GM18870 (cell line): ENCODE measurements around the gene RILPL1.
"Not testable (repeated sequence)": the region's sequence is repeated elsewhere in the genome, so short reads cannot be mapped to it uniquely, and the experiment has no call there.

Experiments
- ATAC-seq: cut with Tn5 transposase; IDR thresholded peaks from one replicate; pipeline ENCODE4 v1.9.1; 2021; ENCODE audit warnings: moderate library complexity; ENCODE audit not compliant: unreplicated experiment

The RILPL1 gene

DNA sequence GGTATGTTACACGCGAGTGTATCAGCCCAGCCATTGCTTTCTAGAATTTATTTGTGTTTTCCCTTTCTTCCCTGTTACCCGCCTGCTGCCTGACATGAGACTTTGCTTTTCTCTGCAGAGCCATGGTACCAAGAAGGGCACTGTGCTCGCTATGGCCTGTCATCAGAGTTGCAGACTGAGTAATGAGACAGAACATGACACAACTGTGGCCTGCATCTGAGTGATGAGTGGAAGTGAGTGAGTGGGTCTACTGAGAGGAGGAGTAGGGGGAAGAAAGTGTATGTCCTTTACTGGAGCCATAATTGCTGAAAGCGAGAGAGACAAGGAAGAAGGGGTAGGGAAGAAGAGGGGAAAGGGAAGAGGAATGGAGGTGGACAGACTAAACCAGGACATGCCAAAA is 2.9 kb downstream of the RILPL1 start:
- ATAC-seq = no peak

DNA sequence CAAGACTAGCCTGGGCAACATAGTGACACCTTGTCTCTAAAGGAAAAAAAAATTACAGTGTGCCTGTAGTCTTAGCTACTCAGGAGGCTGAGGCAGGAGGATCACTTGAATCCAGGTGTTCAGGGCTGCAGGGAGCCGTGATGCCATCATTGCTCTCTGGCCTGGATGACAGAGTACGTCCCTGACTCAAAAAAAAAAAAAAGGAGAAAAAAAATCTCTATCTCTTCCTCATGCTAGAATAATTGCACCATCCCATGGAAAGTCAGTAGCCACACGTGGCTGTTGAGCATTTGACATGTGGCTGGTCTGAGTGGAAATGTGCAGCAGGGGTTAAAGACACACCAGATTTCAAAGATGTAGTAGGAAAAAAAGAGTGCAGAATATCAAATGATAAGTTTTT is 3.8 kb downstream of the RILPL1 start:
- no peak for ATAC-seq

DNA sequence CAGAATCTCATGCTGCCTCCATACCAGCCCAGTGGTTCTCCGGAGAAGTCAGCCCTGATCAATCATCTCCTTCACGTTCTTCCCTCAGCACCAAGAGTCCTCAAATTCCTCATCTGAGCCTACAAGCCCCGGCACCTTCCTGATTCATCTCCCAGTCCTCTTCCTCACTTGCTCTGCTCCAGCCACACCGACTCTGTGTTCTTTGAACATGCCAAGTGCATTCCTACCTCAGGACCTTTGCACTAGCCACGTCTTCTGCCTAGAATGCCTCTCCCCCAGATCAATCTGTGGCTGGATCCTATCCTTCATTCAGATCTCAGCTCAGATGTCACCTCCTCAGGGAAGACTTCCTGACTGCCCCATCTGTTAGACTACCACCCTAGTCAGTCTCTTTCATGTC is 4.7 kb downstream of the RILPL1 start:
- ATAC-seq = no peak

DNA sequence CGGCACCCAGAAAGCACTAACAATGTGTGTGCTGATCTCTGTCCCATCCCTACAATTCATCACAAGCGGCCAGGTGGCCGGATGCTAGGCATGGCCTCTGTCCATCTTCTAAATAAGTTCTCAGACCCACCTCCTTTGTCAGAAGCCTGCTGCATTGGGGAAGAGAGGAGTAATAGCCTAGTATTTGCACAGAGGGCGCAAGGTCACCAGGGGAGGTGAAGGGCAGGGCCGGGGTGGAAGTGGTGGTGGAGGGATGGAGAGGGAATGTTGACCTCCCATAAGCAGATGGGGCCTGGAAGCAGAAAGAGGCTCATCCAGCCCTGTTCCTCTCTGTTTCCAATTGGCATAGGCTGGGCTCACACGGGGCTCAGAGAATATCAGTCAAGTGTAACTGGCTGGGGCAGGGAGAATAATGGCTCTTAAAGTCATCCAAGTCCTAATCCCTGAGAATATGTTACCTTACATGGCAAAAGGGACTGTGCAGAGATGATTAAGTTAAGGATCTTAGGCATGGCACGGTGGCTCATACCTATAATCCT is 6.9 kb downstream of the RILPL1 start:
- no peak for ATAC-seq

DNA sequence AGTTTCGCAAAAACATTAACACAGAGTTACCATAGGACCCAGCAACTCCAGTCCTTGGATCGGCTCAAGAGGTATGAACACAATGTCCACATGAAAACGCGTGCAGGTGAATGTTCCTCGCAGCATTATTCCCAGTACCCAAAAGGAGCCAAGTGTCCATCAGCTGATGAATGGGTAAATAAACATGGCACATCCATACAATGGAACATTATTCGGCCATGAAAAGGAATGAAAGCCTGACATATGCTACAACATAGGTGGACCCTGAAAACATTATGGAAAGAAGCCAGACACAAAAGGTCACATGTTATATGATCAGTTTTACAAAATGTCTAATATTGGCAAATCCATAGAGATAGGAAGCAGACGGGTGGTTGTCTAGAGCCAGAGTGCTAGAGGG is 9.1 kb downstream of the RILPL1 start:
- ATAC-seq = no peak

DNA sequence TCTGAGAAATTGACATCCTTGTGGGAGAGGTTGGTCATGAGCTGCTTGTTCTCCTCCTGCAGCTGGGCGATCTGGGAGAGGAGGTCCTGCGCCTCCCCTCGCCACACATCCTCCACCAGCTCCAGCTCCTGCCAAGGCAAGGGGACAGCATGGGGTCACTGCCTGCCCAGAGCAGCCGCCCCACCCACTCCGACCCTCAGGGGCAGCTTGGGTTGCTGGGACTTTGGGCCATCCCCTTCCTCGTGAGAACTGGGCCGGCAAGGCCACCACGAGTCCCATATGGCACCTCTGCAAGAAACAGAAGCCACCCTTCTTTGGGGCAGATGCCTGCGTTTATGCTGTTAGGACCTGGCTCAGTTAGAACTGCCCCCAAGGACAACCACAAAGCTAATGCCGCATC is 10.0 kb downstream of the RILPL1 start:
- no peak for ATAC-seq

DNA sequence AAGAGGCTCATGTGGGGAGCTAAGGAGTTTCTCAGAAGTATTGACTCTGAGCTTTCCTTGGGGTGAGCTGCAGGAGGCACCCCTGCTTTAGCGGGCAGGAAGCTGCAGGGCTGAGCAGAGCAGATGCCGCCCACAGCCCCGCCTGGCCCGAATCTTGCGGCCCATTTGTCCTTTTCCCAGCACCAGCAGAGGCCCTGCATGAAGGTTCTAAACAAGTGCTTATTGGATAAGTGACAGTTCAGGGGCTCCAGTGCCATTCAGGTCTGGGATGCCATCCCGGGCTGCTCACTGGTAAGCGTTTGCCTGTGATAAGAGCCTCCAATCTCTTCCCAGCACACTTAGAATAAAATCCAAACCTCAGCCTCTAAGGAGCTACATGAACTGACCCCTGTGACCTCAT is 11.4 kb downstream of the RILPL1 start:
- no peak for ATAC-seq

DNA sequence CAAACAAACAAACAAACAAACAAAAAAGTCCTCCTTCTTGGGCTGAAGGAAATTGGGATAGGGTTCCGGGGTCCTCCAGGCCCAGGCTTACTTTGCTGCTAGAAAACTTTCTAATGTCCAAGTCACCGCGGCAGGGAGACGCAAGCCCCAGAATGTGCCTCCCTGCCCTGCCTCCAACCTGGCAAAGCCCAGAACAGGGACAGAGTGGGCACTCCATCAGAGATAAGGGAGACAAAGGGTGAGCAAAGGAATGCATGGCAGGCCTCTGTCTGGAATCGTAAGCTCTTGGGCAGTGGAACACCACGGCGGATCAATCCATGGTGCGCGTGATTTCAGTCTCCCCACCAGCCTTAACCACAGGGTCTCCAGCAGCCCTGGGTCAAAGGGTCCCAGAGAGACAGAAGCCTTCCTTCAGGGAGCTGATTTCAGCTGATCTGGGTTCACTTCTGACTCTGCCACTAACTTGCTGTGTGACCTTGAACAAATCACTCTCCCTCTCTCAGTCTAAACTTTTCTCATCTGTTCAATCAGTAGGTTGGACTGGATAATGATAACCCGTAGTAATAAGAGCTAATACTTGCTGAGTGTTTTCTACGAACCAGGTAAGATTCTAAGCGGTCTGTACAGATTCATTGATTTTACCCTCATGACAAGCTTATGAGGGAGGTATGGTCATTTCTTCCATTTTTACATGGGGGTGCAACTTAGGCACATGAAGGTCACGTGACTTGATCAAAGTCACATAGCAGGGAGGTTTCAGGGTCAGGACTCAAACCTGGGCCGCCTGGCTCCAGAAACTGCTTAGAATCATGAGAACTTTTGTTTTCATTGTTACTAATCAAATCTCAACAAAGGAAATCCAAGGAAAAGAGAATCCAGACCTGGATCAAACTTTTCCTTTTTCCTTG is 12.7 kb downstream of the RILPL1 start:
- no peak for ATAC-seq

DNA sequence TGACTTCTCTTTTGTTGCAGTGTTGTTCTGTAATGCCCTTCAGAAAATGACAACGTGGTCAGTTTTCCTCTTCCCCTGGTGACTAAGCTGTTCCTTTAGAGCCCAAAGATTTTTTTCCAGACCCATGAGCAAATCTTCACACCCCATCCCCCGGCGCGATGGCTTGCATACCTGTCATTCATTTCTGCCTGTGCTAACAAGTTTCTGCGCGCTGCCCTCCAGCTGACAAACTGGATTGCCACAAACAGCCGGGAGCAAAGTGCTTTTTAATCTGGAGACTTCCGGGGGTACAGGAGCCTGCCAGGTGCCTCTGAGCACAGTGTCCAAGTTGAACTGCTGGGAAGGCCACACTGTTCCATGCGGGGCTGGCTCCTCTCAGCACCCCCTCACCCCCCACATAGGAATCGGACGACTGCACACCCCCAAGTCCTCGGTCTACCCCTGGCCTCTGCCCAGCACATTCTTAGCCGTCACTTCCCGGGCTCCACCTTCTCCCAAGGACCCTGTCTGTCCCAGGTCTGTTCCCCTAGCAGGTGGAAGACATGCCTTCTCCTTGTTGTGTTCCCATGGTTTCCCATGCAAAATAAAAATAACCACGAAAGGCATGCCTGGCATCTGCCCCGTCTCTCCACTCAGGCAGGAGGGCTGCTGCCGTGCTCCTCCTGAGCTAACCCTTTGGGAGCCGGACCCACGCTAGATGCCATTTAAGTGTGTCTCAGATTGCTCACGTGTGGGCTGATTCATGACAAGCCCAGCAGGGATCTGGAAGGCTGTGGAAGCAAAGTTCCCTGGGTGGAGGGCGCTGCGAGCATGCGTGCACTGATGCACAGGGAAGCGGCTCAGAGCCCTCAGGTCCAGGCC is 14.1 kb downstream of the RILPL1 start:
- ATAC-seq = no peak

DNA sequence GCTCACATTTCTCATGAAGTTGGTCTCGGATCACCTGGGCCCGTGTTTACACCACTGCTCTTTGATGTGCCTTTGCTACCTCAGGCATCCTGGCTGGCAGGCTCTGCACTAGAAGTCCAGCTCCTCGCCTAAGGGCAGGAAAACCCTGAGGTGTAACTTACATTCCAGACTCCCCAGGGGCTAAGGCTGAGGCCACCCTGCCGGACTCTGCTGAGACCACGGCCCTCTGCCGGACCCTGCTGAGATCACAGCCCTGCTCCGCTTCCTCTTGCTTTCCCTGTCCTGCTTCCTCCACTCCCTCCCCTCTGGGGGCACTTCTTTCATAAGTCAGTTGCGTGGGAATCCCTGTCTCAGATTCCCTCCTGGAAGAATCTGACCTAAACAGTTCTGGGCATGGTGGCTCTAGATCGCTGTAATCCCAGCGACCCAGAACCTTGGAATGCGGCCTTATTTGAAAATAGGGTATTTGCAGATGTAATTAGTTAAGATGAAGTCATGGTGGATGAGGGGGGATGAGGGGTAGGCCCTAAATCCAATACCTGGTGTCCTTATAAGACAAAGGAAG is 17.2 kb downstream of the RILPL1 start:
- no peak for ATAC-seq

DNA sequence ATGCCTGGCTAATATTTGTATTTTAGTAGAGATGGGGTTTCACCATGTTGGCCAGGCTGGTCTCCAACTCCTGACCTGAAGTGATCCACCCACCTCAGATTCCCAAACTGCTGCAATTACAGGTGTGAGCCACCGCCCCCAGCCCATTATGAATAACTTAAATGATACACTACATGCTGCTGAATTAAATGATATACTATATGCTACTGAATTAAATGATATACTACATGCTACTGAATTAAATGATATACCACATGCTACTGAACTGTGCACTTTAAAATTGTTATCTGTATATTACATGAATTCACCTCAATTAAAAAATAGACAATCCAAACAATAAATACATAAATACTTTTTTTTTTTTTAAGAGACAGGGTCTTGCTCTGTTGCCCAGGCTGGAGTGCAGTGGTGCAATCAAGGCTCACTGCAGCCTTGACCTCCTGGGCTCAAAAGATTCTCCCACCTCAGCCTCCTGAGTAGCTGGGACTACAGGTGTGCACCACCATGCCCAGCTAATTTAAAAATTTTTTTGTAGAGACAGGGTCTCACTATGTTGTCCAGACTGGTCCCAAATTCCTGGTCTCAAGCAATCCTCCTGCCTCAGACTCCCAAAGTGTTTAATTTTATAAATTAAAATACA is 18.8 kb downstream of the RILPL1 start:
- ATAC-seq = not testable (repeated sequence)

DNA sequence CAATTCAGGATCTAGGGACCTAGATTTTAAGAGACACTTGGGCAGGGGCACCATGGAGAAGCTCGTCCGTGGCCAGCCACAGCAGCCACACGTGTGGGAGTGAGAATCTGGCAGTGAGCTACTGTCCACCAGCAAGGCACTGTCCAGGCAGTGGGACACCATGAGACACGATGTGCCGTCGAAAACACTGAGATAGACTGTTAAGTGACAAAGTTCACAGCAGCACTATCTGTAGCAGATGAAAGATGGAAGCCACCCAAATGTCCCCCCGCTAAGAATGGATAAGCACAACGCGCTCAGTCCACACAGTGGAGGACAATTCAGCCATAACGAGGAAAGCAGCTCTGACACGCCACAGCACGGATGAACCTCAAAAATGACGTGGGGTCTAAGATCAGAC is 19.7 kb downstream of the RILPL1 start:
- no peak for ATAC-seq

DNA sequence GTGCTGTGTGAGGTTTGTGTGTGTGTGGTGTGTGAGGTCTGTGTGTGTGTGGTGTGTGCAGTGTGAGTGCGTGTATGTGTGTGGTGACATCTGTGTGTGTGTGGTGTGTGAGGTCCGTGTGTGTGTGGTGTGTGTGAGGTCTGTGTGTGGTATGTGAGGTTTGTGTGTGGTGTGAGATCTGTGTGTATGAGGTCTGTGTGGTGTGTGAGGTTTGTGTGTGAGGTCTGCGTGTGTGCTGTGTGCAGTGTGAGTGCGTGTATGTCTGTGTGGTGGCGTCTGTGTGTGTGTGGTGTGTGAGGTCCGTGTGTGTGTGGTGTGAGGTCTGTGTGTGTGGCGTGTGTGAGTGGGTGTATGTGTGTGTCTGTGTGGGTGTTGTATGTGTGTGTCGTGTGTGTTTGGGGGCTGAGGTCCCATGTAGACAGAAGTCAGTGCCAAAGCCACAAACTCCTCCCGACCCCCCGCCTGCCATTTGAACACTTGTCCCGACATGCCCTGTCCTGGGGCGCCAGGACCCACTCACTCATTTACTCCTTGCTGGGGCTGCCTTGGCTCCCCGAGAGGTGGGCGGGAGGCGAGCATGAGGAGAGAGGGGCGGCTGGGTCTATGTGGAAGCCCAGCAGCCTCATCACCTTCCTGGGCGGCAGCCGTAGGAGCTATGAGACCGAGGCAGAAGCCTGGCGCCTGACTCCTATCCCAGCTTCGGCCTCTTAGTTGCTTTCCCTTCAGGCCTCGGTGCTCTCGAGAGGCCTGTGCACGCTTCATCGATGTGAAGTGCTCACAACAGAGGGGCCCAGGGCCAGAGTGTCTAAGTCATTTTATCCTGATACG is 20.5 kb downstream of the RILPL1 start:
- no peak for ATAC-seq

DNA sequence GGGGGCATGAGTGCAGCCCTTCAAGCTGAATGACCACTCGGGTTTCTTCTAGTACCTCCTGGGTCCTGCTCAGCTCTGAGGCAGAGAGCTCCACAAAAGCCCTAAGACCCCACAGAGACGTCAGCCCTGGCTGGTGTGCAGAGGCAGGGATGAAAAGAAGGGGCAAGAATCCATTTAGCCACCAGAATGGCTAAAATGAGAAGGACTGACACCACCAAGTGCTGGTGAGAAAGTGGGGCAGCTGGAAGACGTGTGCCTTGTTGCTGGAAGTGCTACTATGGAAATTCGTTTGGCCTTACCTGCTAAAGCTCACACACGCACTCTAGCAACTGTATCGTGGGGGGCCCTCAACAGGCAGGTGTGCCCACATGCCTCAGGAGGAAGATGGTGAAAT is 26.7 kb downstream of the RILPL1 start:
- no peak for ATAC-seq

DNA sequence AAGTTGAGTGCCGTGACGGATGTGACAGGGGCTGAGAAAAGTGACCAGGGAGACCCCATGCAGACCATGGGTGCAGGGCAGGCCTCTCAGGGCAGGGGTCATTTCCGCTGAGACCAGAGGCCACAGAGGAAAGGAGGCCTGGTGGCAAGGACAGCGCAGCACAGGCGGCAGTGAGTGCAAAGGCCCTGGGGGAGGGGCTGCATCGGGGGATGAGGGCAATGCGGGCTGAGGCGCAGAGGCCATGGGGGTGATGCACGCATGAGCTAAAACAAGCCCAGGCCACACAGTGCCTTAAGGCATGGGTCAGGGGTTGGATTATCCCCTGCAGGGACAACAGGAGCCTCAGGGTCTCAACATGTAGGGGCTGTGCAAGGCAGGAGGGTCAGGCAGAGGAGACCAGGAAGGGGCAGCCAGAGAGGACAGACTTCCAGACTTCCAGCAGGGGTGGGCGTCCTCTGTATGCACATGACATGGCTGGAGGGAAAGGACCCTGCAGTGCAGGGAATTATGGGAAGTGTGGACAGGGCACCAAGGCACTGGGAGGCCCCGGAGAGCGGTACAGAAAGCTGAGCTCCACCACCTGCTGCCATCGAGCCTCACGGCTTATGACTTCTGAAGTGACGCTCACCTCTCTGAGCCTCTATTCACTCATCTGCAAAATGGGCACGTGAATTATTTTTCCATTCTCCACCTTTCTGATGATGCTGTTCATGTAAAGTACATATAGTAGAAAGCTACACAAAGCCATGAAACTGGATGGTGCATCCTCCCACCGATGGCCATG is 27.3 kb downstream of the RILPL1 start:
- no peak for ATAC-seq

DNA sequence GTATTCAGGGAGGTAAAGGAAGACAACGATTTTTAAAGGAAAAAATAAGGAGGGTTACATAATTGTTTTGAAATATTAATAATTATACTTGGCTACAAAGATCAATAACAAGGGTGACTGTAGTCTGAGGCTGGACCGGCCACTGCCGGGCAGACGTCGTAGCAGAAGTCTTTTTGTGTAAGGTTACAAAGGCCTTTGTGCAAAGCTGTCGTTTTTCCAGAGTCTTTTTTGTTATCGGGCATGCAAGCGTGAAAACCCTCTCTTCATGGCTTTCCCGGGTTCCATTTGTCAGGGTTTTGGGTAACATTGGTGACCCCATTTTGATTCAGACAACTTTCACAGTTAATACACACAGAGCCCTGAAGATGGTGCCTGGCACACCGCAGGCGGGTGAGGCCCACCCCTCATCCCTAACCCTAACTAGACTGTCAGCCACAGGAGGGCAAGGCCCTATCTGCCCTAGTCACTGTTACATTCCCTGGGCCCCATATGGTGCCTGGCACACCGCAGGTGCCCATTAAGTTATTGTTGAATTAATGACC is 31.3 kb downstream of the RILPL1 start:
- no peak for ATAC-seq

DNA sequence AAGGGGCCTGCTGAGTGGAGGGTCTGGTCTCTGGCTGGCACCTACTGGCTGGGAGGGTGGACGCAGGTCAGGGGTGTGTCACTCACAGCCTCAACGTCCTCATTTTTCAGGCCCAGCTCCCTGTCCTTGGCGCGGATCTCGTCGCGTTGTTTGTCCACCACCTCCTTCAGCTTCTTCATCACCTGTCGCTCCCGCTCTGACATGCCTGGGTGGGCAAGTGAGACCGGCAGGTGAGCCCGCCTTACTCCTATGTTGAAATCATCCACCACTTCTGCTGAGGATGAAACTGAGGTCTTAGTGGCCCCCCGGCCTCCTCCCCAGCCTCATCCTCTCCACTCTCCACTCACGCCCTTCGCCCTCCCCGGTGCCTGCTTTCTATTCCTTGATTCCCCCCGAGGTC is 34.2 kb downstream of the RILPL1 start:
- ATAC-seq = no peak

DNA sequence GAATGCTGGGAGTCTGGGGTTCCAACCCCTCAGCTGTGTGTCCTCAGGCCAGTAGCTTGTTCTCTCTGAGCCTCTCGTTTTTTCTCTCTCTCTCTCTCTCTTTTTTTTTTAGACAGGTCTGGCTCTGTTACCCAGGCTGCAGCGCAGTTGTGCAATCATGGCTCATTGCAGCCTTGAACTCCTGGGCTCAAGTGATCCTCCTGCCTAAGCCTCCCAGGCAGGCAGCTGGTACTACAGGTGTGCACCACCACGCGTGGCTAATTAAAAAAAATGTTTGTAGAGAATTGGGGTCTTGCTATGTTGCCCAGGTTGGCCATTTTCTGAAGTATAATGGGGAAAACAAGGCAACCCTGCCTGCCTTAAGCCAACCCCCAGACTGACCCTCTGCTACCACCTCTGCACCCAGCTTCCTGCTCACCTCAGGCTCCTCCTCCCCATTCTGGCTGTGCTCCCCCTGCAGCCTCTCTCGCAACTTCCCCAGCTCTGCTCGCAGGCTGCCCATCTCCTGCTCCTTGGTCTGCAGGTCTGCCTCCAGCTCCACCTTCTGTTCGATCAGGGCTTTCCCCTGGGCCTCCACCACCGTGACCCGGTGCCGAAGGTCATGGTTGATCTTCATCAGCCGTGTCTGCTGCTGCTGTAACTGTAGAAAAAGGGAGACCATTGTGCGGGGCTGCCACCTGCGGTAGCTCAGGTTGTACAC is 35.2 kb downstream of the RILPL1 start:
- no peak for ATAC-seq
